SK-N-SH (cell line): ENCODE results near the gene FOXM1.

Source experiments
- CHD2 ChIP-seq: fragments of 150-350 bp; IDR thresholded peaks from 2 replicates; pipeline ENCODE4 v1.6.1; 2018; ENCODE audit warnings: low read length; ENCODE audit not compliant: partially characterized antibody
- CTCF ChIP-seq: fragments of 200-600 bp; sonication (generic); IDR thresholded peaks from 2 replicates; pipeline ENCODE4 v1.6.1; 2017; ENCODE audit warnings: antibody characterized with exemption, mild to moderate bottlenecking, moderate library complexity
- EP300 ChIP-seq, 2 experiments: IDR thresholded peaks; 2 replicates each; pipeline versions ENCODE4 v1.4.0 to v1.6.1; 2012; ENCODE audit warnings: borderline replicate concordance in 1 of 2, low read depth in 1 of 2, low read length in 1 of 2
- EZH2phosphoT487 ChIP-seq: fragments of 200-600 bp; sonication (generic); IDR thresholded peaks from 2 replicates; pipeline ENCODE4 v1.6.1; 2017; ENCODE audit warnings: low read depth, mixed run types, mild to moderate bottlenecking, antibody characterized with exemption, moderate library complexity, borderline replicate concordance

GRCh38 chr12:2833327-2833726 lies 43.6 kb downstream of the FOXM1 start:
- no peak for TF ChIP-seq EP300 (IDR thresholded peaks at IDR 0.05; ENCODE audit: borderline replicate concordance in 1 of 2, low read depth in 1 of 2, low read length in 1 of 2)
- TF ChIP-seq CTCF = no peak
- no peak for TF ChIP-seq CHD2
- TF ChIP-seq EZH2phosphoT487 = no peak
